ENCODE results near the gene CTBP1.

The CTBP1 gene

GRCh38 chr4:1241936-1242505 is 6.9 kb downstream of the CTBP1 start:
- TF ChIP-seq CTCF (conservative IDR thresholded peaks at IDR 0.05; ENCODE audit: low read depth, low read length), result no peak
- no peak overlapping the region for H3K4me3 ChIP-seq (ENCODE audit: low read depth, low read length)

GRCh38 chr4:1241466-1241935 is 7.4 kb downstream of the CTBP1 start:
- no peak for TF ChIP-seq CTCF (conservative IDR thresholded peaks at IDR 0.05; ENCODE audit: low read depth, low read length)
- H3K4me3 ChIP-seq (ENCODE audit: low read depth, low read length), result no peak overlapping the region
- no peak for DNase-seq (ENCODE audit: low read depth)

More at GRCh38 chr4:1241936-1242505, 6.9 kb downstream of the CTBP1 start:
- DNase-seq (ENCODE audit: low read depth), result no peak

- H3K4me3 ChIP-seq (ENCODE audit: low read depth, low read length), result no peak overlapping the region
- TF ChIP-seq CTCF (conservative IDR thresholded peaks at IDR 0.05; ENCODE audit: low read depth, low read length), result no peak
- no peak for DNase-seq (ENCODE audit: low read depth)
Measured at GRCh38 chr4:1240721-1241465, 8.0 kb downstream of the CTBP1 start.

- no peak for TF ChIP-seq CTCF (conservative IDR thresholded peaks at IDR 0.05; ENCODE audit: low read depth, low read length)
- no peak for DNase-seq (ENCODE audit: low read depth)
- H3K4me3 ChIP-seq (ENCODE audit: low read depth, low read length), result no peak overlapping the region
Measured at GRCh38 chr4:1239950-1240307, 9.0 kb downstream of the CTBP1 start.

GRCh38 chr4:1239141-1239949 is 9.6 kb downstream of the CTBP1 start:
- TF ChIP-seq CTCF (conservative IDR thresholded peaks at IDR 0.05; ENCODE audit: low read depth, low read length), result no peak
- H3K4me3 ChIP-seq (ENCODE audit: low read depth, low read length), result no peak overlapping the region
- no peak for DNase-seq (ENCODE audit: low read depth)

- no peak for TF ChIP-seq CTCF (conservative IDR thresholded peaks at IDR 0.05; ENCODE audit: low read depth, low read length)
- no peak overlapping the region for H3K4me3 ChIP-seq (ENCODE audit: low read depth, low read length)
- no peak for DNase-seq (ENCODE audit: low read depth)
Measured at GRCh38 chr4:1238676-1239000, 10.3 kb downstream of the CTBP1 start.
